ENCODE data around the gene PTPN13. TPM values are rescaled to one million over a fixed set of nuclear protein-coding genes. Genes with fewer than 3 reads are reported as not detected.

Gene PTPN13
- total RNA-seq (1 to 10 TPM; 1.4 to 5.5 (median 3.0) TPM), polyA plus RNA-seq (1 to 10 TPM in 1 of 2 donors, under 1 TPM in 1; 0.70 to 1.9 TPM)
- long read RNA-seq, donor 1: 0 reads
- long read RNA-seq, donor 2, partial matches to known transcripts: 1 of 3 reads
- long read RNA-seq, donor 2, other reads (novel, unspliced or antisense): 2 of 3 reads
- long read RNA-seq, donor 3, partial matches to known transcripts: 1 of 1 reads
- long read RNA-seq, donor 3, other reads (novel, unspliced or antisense): 0 of 1 reads

DNA sequence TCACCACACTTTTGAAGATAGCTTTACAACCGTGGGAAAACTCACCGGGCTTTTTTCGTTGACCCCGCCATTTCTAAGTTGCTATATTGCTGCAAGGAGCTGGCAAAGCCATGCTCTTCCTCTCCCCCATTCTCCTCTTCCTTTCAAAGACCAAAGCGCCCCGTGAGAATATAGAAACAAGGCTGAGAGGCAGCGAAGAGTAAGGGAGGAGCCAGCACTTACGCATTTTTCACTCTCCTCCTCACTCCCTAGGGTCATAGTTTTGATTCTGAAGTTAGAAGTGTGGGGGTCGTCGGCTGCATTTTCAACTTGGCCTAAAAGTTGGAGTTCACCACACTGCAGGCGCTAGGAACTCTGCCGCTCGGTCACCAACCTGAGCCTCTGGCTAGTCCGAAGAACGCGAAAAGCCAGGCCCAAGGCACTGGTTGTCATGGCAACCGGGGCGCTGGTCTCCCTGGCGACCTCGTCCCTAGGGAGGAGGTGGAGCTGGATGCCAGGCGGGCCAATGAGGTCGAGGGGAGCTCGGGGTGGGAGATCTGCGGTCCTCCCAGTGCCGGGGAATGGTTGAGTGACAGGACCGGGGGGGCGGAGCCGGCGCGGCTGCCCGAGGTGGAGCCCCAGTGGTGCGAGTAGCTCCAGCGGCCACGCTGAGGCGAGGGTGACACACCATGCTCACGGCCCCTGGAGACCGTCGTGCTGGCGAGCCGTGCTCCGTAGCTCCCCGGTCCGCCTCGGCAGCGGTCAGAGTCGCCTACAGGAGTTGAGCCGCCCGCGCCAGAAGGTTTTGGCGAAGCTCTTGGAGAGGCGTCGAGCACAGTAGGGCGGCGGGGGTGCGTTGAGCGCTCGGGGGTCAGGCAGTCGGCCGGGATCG, at the start of gene PTPN13:
TSS of gene PTPN13 (plus strand) at position 628 of the 871 bp plus-strand sequence. CDS start 40,942 bp downstream, outside the sequence.
- intact Hi-C loops (cut with DNase I): loop anchor here in 1 of 10 donors (10.0 kb wide), 1 partner anchor 49 kb away; no protein-coding TSS in a partner anchor
- Histone ChIP-seq H3K9me3 (peaks cover 0 to 3% (median 0%) of the 10 kb centered on the region in 11 donors), H3K4me3 (peak within 1 kb of the TSS; percentile 36 to 72 (median 64)), H3K27ac (peak within 1 kb of the TSS; percentile 11 to 77 (median 70)), H3K36me3 (no peaks in the 10 kb centered on the region), H3K27me3 (peaks cover 0 to 53% (median 44%) of the 10 kb centered on the region in 7 donors), H3K4me1 (peaks cover 0 to 39% (median 6%) of the 10 kb centered on the region in 9 donors)
- ATAC-seq (peak; percentile 96 to 99 (median 98)), DNase-seq (peak; percentile 93 to 95)
- TF ChIP-seq, protein P1, sequence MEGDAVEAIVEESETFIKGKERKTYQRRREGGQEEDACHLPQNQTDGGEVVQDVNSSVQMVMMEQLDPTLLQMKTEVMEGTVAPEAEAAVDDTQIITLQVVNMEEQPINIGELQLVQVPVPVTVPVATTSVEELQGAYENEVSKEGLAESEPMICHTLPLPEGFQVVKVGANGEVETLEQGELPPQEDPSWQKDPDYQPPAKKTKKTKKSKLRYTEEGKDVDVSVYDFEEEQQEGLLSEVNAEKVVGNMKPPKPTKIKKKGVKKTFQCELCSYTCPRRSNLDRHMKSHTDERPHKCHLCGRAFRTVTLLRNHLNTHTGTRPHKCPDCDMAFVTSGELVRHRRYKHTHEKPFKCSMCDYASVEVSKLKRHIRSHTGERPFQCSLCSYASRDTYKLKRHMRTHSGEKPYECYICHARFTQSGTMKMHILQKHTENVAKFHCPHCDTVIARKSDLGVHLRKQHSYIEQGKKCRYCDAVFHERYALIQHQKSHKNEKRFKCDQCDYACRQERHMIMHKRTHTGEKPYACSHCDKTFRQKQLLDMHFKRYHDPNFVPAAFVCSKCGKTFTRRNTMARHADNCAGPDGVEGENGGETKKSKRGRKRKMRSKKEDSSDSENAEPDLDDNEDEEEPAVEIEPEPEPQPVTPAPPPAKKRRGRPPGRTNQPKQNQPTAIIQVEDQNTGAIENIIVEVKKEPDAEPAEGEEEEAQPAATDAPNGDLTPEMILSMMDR (IDR thresholded peaks at IDR 0.05): peak in 1 of 9 donors; percentile 8
- WGBS, 2 donors: 1% methylated on average over 58 to 60 of the region's 60 CpGs

GRCh38 chr4:86547140-86547539, 47.0 kb upstream of the PTPN13 start:
- H3K27ac ChIP-seq: no peak overlapping the region
- H3K4me3 ChIP-seq: no peak overlapping the region
- 91 to 97% methylated on average over 22 of the region's 22 CpGs for WGBS, 2 donors
- peaks cover 0 to 42% (median 7%) of the 10 kb centered on the region in 7 donors for H3K27me3 ChIP-seq
- peaks cover 0 to 27% (median 10%) of the 10 kb centered on the region in 9 donors for H3K4me1 ChIP-seq
- DNase-seq (no peak), ATAC-seq (no peak)
- intact Hi-C loops (cut with DNase I): loop anchor here in 1 of 10 donors (10.0 kb wide), 1 partner anchor 48 kb away; the partner anchor contains the start of gene PTPN13
- no peaks in the 10 kb centered on the region for H3K36me3 ChIP-seq
- TF ChIP-seq, protein P1 (IDR thresholded peaks at IDR 0.05): no peak
- peaks cover 0 to 4% (median 0%) of the 10 kb centered on the region in 11 donors for H3K9me3 ChIP-seq

GRCh38 chr4:86549163-86549788, 44.8 kb upstream of the PTPN13 start:
- Histone ChIP-seq H3K4me3 (no peak overlapping the region), H3K27ac (no peak overlapping the region), H3K4me1 (peaks cover 0 to 14% (median 4%) of the 10 kb centered on the region in 9 donors), H3K27me3 (peaks cover 0 to 31% (median 0%) of the 10 kb centered on the region in 7 donors), H3K9me3 (peaks cover 0 to 4% (median 0%) of the 10 kb centered on the region in 11 donors), H3K36me3 (no peaks in the 10 kb centered on the region)
- intact Hi-C loops (cut with DNase I): loop anchor here in 1 of 10 donors (10.0 kb wide), 1 partner anchor 46 kb away; the partner anchor contains the start of gene PTPN13
- ATAC-seq (no peak), DNase-seq (no peak)
- 96% methylated on average over 4 of the region's 4 CpGs for WGBS, 2 donors
- TF ChIP-seq, protein P1 (IDR thresholded peaks at IDR 0.05): no peak

DNA sequence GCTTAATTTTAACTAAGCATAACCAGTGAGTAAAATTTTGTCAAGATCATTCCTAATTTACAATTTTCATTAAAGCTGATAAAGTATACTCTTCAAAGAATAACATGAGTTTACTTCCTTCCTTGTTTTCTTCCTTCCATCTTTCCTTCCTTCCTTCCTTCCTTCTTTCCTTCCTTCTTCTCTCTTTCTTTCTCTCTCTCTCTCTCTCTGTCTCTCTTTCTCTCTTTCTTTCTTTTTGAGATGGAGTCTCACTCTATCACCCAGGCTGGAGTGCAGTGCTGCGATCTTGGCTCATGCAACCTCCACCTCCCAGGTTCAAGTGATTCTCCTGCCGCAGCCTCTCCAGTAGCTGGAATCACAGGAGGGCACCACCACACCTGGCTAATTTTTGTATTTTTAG, 42.7 kb upstream of the PTPN13 start:
- 99% methylated on average over 2 of the region's 2 CpGs for WGBS, 2 donors
- Histone ChIP-seq H3K4me1 (peaks cover 0 to 18% (median 0%) of the 10 kb centered on the region in 9 donors), H3K4me3 (no peak overlapping the region), H3K9me3 (peaks cover 0 to 4% (median 0%) of the 10 kb centered on the region in 11 donors), H3K27ac (no peak overlapping the region), H3K36me3 (no peaks in the 10 kb centered on the region), H3K27me3 (peaks cover 0 to 12% (median 0%) of the 10 kb centered on the region in 7 donors)
- TF ChIP-seq, protein P1 (IDR thresholded peaks at IDR 0.05): no peak
- intact Hi-C loops (cut with DNase I): no loop called here
- no peak for ATAC-seq
- DNase-seq: no peak

Data from heart right ventricle (tissue), 16 donors.